Suprapubic skin (tissue), 4 donors: ENCODE measurements around the gene PRSS36.

Source experiments
- EP300 ChIP-seq: sonication (generic); formaldehyde crosslinking; IDR thresholded peaks from one replicate; pipeline ENCODE4 v1.6.1; 2017; ENCODE audit warnings: antibody characterized with exemption
- POLR2A ChIP-seq, 2 donors: fragments of 450-650 bp; IDR thresholded peaks; one replicate each; pipeline ENCODE4 v1.6.1; 2017; ENCODE audit warnings: antibody characterized with exemption in 2 of 2, mild to moderate bottlenecking in 2 of 2, moderate library complexity in 2 of 2
- POLR2AphosphoS5 ChIP-seq, 3 donors: sonication (generic); formaldehyde crosslinking; IDR thresholded peaks; one replicate each; pipeline ENCODE4 v1.6.1; 2017; ENCODE audit warnings: antibody characterized with exemption in 3 of 3
- TF ChIP-seq, protein P1 (sequence below), 2 donors: fragments of 200-600 bp in 1 of 2; fragments of 450-650 bp in 1 of 2; sonication (generic) in 1 of 2; IDR thresholded peaks; one replicate each; pipeline ENCODE4 v1.5.1; 2016 to 2019; ENCODE audit warnings: antibody characterized with exemption in 2 of 2, mild to moderate bottlenecking in 1 of 2, moderate library complexity in 1 of 2

DNA sequence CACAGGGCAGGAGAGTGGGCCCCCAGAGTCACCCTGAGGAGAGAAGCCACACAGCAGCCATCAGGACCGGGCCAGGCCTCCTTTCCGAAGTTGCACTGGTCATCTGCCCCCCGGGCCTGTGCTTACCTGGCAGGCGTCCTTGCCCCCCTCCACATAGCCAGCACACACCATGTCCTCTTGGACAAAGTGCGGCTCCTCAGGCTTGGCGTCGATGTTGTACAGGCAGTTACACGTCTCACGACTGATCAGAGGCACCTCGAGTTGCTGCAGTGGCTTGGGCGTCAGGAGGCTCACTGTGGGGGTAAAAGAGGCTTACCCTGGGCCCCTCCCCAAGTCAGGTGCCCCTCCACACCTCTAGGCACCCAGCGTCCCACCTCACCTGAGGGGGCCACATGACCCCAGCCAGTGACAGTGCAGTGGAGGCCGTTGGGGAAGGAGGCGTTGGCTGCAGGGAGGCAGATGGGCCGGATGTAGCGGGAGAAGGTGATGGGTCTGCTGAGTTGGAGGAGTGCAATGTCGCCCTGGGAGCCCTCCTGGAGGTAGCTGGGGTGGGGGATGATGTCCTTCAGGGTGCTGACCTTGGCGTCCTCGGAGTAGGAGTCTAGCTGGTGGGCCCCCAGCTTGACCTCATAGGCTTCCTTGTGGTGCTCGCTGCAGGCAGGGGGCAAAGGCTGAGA lies 17.4 kb downstream of the PRSS36 start:
- TF ChIP-seq, protein P1, sequence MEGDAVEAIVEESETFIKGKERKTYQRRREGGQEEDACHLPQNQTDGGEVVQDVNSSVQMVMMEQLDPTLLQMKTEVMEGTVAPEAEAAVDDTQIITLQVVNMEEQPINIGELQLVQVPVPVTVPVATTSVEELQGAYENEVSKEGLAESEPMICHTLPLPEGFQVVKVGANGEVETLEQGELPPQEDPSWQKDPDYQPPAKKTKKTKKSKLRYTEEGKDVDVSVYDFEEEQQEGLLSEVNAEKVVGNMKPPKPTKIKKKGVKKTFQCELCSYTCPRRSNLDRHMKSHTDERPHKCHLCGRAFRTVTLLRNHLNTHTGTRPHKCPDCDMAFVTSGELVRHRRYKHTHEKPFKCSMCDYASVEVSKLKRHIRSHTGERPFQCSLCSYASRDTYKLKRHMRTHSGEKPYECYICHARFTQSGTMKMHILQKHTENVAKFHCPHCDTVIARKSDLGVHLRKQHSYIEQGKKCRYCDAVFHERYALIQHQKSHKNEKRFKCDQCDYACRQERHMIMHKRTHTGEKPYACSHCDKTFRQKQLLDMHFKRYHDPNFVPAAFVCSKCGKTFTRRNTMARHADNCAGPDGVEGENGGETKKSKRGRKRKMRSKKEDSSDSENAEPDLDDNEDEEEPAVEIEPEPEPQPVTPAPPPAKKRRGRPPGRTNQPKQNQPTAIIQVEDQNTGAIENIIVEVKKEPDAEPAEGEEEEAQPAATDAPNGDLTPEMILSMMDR (IDR thresholded peaks at IDR 0.05): no peak
- TF ChIP-seq POLR2A (IDR thresholded peaks at IDR 0.05) (no peak), POLR2AphosphoS5 (IDR thresholded peaks at IDR 0.05) (no peak), EP300 (no peak)
